Measurements from ENCODE around the gene CXCL16. TPM values are rescaled to one million over a fixed set of nuclear protein-coding genes. Genes with fewer than 3 reads are reported as not detected.

Gene CXCL16
- total and polyA plus RNA-seq, 10 of the 15 experiments (the other 5 are each of a cell fraction or from before 2014, with no cell fraction given) = 0.15 to 2.2 (median 0.65) TPM

DNA sequence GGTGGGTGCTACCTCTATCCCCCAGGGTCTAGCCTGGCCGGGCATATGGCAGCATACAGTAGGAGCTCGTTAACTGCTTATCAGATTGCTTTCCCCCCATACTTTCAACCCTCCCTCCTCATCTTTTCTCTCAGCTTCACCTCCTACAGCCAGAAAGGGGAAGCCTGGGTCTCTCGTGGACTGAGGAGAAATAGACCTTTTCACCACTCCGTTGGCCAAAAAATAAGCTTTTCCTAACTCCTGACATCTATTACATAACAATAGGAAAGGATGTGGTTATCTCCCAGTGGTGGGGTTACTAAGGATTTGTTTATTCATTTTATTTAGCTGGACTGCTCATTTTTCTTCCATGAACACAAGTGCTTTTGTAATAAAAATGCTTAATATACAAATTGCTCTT lies 9.0 kb upstream of the CXCL16 start:
- DNase-seq (ENCODE audit: low read depth, low spot score) = no peak
- Histone ChIP-seq H3K4me3 (no peak overlapping the region), H3K9me3 (replicated peaks; ENCODE audit: control insufficient read depth, insufficient read depth, low read length) (no peaks in the 10 kb centered on the region), H3K4me1 (ENCODE audit: control insufficient read depth, insufficient read depth, low read length) (peaks cover 4% of the 10 kb centered on the region; the same call in 1 of the 2 replicates), H3K4me2 (ENCODE audit: control insufficient read depth, insufficient read depth) (no peak overlapping the region), H3K9ac (ENCODE audit: control insufficient read depth, insufficient read depth, low read length) (no peak overlapping the region), H2AFZ (ENCODE audit: control insufficient read depth, low read depth, low read length) (no peak overlapping the region), H4K20me1 (ENCODE audit: control insufficient read depth, insufficient read depth) (no peaks in the 10 kb centered on the region), H3K27me3 (replicated peaks in 1 of 2; ENCODE audit: control insufficient read depth in 2 of 2, insufficient read depth in 2 of 2, low read length in 1 of 2) (no peaks in the 10 kb centered on the region), H3K79me2 (ENCODE audit: control insufficient read depth, insufficient read depth, low read length) (no peaks in the 10 kb centered on the region), H3K36me3 (ENCODE audit: control insufficient read depth in 2 of 2, insufficient read depth in 2 of 2, low read length in 1 of 2) (no peaks in the 10 kb centered on the region), H3K27ac (ENCODE audit: control insufficient read depth, insufficient read depth) (no peak overlapping the region)
- CTCF ChIA-PET = interaction anchor here (1.4 kb wide), 1 partner anchor 18 kb away, joined by 5 read pairs; the partner anchor contains the start of gene MED11
- ATAC-seq = no peak
- RAD21 ChIA-PET (ENCODE audit: unreplicated experiment) = interaction anchor here (0.6 kb wide), 1 partner anchor 118 kb away, joined by 3 read pairs; no protein-coding TSS in a partner anchor
- TF ChIP-seq MEF2B (IDR thresholded peaks at IDR 0.05; ENCODE audit: partially characterized antibody, poor library complexity, severe bottlenecking) = no peak
- no peak for TF ChIP-seq SPI1 (IDR thresholded peaks at IDR 0.05; ENCODE audit: borderline replicate concordance, insufficient read depth, low read depth, low read length)
- no peak for TF ChIP-seq GATAD2B (conservative IDR thresholded peaks at IDR 0.05; ENCODE audit: low read depth)
- no peak for TF ChIP-seq ASH2L (IDR thresholded peaks at IDR 0.05; ENCODE audit: borderline replicate concordance, low read depth)
- no peak for TF ChIP-seq FOXK2 (IDR thresholded peaks at IDR 0.05)
- TF ChIP-seq RCOR1 (conservative IDR thresholded peaks at IDR 0.05; ENCODE audit: low read depth, low read length) = no peak
- TF ChIP-seq NBN (IDR thresholded peaks at IDR 0.05) = no peak
- TF ChIP-seq ZSCAN29 (IDR thresholded peaks at IDR 0.05) = no peak
- TF ChIP-seq, protein P1, sequence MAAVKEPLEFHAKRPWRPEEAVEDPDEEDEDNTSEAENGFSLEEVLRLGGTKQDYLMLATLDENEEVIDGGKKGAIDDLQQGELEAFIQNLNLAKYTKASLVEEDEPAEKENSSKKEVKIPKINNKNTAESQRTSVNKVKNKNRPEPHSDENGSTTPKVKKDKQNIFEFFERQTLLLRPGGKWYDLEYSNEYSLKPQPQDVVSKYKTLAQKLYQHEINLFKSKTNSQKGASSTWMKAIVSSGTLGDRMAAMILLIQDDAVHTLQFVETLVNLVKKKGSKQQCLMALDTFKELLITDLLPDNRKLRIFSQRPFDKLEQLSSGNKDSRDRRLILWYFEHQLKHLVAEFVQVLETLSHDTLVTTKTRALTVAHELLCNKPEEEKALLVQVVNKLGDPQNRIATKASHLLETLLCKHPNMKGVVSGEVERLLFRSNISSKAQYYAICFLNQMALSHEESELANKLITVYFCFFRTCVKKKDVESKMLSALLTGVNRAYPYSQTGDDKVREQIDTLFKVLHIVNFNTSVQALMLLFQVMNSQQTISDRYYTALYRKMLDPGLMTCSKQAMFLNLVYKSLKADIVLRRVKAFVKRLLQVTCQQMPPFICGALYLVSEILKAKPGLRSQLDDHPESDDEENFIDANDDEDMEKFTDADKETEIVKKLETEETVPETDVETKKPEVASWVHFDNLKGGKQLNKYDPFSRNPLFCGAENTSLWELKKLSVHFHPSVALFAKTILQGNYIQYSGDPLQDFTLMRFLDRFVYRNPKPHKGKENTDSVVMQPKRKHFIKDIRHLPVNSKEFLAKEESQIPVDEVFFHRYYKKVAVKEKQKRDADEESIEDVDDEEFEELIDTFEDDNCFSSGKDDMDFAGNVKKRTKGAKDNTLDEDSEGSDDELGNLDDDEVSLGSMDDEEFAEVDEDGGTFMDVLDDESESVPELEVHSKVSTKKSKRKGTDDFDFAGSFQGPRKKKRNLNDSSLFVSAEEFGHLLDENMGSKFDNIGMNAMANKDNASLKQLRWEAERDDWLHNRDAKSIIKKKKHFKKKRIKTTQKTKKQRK (IDR thresholded peaks at IDR 0.05; ENCODE audit: low read depth, low read length) = no peak
- no peak for TF ChIP-seq SUZ12 (IDR thresholded peaks at IDR 0.05; ENCODE audit: unreplicated experiment)
- POLR2A ChIA-PET = interaction anchor here (0.5 to 1.3 kb wide), 2 partner anchors 35 to 42 kb away, joined by 3 to 5 read pairs; no protein-coding TSS in a partner anchor
- SMC1A ChIA-PET (ENCODE audit: uncharacterized antibody, unreplicated experiment) = interaction anchor here (0.8 to 1.0 kb wide), 2 partner anchors 10 to 109 kb away, joined by 3 read pairs; no protein-coding TSS in a partner anchor
- FAIRE-seq = no peak
- no TSS peak for BruUV-seq (replicated peaks)
- intact Hi-C loops (cut with micrococcal nuclease; ENCODE audit: unreplicated experiment) (no loop called here), in situ Hi-C loops (cut with MboI) (no loop called here)
- WGBS (ENCODE audit: insufficient coverage, insufficient replicate concordance, low lambda C conversion rate, missing lambda C conversion rate) = 16% methylated on average over 4 of the region's 4 CpGs

Data from GM12878 (cell line).